HG03097 (cell line): ENCODE data around the gene TNS3.

Experiments
- ATAC-seq: cut with Tn5 transposase; IDR thresholded peaks from one replicate; pipeline ENCODE4 v1.9.1; 2021; ENCODE audit not compliant: unreplicated experiment, low FRiP score

The TNS3 gene

DNA sequence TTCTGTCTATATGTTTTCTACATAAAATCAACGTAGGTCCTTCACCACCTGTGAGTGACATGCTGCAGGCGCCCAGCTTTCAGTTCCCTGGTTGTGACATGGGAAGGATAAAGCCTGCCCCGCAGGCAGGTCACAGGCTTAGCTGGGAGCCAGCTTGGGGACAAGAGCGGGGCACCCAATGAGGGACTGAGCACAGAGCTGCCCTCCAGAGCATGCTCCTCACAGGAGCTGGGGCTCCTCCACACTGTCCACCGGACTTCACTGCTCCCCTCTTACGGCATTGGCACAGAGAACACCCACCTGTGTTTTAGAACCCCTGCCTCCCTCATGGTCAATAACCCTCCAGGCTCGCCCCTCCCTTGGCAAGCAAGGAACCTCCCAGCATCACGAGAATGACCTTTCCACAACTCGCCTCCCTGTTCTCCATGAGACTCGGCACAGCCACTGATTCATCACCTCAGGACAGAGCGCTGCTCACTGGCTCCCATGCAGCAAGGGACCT is 187.1 kb downstream of the TNS3 start:
- ATAC-seq = no peak

DNA sequence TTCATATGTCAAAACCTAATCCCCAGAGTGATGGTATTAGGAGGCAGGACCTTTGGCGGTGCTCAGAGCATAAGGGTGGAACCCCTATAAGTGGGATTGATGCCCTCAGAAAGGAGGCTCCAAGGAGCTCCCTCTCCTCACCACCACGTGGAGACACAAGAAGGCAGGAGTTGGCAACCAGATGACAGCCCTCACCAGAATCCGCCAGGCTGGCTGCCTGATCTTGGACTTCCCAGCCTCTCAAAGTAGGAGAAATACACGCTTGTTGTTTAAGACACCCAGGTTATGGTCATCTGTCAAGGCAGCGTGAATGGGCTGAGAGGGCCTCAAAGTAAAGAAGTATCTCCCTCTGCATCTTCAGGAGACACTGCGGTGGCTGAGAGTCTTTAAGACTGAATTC is 187.7 kb downstream of the TNS3 start:
- ATAC-seq = no peak

DNA sequence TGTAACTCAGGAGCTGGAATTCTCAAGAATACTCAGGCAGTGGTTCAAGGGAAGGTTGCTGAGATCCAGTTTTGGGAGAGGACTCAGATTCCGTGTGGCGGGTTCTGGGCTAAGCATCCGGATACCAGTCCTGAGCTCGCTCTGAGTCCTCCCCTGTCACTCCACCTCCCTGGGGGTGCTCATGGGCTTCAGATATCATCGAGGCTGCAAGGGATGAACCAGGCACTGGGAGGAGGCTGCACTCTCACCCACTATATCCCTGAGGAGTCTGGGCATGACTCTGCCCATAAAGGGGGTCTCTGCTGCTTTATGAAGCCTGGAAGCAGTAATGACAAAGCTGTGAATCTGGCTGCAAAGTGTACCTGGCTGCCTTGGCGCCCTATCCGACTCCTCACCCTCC is 188.5 kb downstream of the TNS3 start:
- no peak for ATAC-seq

DNA sequence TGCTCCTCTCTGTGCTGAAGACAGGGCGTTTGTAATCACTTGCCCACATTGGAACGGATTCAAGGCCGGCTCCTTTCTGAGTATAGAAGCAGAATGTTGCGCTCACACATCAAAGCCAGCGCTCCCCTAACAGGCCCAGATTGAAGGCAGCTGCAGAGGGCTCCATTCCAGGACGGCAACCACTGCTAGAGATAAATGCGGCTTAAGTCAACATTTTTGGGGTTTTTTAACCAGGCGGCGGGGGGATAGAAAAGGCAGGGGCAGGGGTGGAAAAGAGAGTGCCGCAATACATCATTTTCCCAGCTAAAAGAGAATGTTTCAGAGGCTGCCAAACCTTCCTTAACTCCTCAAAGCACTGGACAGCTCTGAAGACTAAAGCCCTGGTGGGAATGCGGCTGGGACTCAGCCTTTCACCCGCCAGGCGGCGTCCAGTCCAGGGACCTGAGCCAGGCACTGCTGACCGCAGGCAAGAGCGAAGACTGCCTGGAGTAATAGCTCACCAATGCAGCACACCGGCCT is 189.6 kb downstream of the TNS3 start:
- ATAC-seq = no peak

DNA sequence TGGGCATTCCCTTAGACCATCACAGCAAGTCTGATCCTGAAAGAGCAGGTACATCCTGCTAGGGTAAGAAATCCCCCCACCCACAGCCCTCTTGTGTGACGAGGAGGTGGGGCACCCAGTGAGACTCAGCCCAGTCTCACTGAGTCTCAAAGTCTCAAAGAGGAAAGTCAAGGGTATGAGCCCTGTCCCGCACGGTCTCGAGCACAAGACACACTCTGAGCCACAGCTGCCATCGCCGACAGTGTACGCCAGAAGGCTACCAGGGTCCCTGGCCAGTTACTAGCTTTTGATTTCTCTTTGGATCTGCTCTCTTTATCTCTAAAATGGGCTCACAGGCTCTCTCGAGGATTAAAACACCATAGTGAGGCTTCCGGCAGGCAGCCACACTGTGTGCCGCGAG is 190.2 kb downstream of the TNS3 start:
- ATAC-seq = no peak

DNA sequence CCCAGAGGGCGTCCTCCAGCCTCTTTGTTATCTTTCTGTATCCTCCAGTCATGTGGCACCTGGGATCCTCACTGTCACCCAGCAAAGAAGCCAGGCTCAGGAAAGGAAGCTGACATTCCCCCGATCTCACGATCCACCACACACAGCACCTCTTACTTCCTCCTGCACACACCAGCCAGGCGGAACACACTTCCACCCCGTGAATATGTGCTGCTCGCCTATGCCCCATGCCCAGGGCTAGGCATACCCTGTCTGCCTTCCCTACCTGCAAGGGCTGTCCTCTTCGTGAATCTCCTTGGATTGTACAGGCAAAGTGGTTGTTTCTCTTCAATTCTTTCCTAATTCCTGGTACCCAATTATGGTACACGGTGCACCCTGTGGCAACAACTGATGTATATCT is 191.0 kb downstream of the TNS3 start:
- no peak for ATAC-seq

DNA sequence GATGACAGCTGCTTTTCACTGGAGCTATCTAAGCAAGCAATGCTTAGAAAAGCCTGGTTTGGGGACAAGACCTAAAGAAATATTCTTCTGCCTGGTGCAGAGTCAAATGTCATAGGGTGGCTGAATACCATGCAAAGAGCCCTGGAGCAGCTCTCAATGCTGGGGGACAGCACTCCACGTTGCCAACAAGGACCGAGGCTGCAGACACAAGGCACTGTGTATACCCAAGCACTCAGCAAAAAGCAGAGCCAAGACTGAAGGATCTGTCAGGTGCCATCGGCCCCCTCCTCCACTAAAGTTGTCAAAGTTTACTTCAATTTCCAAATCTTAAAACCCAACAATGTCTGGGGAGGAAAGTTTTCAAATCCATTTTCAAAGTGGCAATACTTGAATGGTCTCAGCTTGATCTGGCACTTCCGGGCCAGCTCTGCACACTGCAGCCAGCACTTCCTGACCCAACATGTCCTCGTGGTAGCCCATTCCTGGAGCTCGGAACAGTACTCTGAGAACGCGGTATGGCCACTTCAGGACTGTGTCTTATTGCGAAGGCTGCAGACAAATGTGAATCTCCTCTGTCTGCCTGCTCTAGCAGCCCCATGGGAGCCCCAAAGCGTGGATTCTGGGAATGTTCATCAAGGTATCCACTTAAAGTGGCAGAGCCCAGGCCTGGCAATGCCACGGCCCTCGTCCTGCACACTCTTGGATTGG is 191.8 kb downstream of the TNS3 start:
- ATAC-seq = no peak

DNA sequence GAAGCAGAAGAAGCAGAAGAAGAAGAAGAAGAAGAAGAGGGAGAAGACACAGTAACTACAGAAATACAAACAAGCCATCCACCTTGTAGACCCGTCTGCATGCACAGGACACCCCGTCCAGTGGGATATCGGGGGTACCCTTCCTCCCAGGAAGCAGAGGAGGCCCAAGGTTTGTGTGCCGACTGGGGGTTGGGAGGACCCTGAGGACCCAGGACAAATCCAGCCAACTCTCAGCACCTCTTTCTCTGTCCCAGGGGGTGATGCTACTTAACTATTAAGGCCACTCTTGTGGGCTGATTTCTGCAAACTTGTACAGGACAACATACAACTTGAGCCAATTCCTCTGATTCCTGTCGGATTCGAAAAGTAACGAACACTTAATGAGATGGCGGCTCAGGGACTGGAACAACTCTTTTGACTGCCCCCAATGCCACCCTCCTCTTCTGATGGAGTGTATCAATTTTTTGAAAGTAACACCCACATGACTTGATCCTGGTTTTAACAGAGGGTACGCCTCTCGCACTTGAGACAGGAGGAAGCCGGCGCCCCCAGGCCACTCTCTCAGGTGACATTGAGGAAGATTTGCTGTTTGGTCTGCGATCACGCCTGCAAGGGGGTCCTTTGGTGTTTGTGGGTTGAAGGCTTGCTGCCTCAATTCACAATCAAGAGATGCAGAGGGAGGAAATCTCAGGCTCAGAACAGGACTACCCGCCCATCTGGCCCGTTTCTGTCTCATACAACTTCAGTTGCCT is 192.6 kb downstream of the TNS3 start:
- ATAC-seq = no peak

DNA sequence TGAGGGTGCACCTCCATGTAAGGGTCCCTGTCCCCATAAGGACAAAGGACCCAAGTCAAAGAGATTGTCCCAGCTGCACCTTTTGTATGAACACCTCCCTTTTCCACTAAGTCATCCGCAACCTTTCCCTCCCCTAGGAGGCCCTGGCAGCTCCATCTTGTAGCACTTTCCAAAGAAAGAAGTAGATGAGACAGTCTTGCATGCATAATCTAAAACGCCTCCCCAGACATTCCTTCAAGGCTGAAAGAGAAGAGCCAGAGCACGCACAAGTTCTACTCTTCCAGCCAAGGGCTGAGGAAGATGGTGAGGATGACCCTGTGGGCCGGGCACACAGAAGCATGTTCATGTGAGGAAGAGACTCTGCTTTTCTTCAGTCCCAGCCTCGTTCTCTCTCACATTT is 194.4 kb downstream of the TNS3 start:
- ATAC-seq = no peak

DNA sequence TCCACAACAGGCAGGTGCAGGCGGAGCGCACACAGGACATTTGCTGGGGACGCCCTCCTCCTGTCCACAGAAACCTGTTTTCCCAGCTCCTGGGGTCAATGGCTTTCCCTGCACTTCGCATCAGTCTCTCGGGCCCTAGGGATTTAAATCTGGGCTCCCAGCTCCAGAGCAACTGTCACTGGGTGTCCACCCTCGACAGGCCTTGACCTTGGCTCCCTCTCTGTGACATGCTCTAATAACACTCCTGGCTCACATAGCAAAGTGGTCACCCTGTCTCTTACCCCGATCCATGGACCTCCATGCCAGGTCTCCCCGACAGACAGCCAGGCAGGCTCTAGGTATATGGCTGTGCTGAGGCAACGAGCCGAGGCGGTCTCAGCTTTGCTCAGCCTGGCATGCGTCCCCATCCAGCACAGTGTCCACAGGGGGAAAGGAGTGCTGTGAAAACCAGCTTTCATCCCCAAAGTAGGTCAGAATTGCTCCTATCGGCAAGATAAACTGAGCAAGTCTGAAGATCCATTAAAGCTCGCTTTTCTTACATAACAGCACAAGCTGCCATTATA is 195.6 kb downstream of the TNS3 start:
- ATAC-seq = no peak

DNA sequence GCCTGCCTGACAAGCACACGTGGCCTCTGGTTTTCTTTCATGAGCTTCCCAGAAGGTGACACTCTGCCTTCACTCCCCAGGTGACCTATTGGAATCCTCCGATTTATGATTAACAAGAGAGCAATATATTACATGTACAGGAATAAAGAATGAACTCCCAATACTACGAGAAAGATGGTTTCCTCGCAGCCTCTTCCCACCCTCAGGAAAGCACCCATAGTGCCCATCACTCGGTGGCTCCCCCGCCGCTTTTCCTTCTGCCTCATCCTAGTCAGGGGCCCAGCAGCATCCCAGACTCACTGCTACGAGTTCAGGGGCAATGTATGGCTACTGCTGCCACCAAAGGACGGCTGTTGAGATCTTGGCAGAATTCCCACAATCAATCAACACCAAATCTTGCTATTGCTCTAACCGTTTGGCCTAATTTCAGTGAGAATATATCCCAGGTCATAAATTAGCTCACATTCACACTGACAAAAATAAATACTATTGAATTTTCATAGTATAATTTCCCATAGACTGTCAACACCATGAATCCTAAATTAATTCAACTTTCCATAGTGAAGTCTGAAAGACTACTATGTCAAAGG is 196.3 kb downstream of the TNS3 start:
- ATAC-seq = no peak

DNA sequence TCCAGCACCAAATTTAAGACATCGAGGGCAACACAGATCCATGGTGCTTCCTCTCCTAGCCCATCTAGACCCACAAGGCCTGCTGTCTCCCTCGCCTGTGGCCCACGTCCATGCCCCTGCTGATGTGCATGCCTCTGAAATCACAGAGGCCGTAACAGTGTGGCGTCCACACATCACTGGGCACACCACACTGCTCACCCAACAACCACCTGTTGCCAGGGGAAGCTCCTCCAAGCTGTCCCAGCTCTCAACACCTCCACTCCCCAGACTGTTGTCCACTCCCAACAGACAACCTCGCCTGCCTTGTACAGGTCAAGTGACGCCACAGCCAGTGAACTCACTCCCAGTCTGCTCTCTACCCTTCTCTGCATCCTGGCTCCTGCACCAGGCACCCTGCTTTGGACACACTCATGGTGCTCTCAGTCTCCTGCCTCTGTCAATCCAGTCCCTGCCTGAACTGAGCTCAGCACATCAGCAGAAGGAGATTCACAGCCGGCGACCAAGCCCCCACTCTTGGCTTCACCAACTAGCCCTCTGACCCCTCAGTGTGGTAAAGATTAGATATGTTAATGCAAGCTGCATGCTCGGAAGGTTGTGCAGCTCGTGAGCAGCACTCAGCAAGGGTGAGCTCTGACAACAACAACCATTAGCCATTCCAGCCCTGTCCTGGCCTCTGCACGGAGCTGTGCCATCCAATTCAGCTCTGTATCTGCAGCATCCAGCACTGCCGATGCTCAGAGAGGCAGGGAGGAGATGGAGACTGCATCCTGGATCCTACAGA is 197.0 kb downstream of the TNS3 start:
- no peak for ATAC-seq

DNA sequence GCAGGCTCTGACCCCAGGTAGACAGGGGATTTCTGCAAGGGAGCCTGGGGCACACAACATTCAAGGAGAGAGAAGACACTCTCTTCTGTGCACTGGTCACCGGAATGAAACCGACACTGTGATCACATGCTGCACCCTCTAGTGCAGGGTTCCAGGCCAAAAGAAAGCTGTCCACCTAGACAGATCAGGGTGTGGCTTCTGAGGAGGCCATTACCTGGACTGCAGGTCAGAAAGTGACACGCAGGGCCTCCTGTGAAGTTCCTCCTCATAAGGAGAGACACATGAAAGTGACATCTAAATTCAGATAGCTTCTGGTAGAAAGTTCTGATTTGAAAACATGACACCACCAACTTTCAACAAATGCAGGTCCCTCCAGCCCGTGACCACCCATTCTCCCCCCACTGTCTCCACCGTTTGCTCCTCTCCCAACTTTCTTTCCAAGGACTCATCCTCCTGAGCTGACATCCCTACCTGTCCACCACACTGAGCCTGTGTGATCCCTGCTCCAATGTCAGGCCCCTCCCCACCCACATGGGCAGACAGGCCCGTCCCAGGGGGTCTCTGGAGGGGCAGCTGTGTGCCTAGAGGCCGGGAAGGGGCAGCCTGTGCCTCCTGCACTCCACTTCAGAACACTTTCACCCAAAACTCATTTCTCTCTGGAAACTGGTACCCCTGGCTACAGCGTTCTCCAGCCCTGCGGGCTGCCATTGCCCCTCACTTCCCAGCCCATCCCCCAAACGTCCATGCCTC is 198.0 kb downstream of the TNS3 start:
- no peak for ATAC-seq

DNA sequence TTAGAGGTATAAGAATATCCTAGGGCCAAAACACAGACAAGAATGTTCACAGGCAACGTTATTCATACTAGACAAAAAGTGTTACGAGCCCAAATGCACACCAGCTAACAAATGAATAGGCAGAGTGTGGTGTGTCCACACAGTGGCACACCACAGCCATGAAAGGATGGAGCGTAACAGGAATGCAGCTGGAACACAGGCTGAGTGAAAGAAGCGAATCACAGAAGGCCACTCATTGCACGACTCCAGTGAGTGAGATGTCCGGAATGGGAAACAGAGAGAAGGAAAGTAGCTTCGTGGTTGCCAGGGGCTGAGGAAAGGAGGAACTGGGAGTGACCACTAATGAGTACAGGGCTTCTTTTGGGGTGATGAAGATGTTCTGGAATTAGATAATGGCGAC is 198.8 kb downstream of the TNS3 start:
- no peak for ATAC-seq

DNA sequence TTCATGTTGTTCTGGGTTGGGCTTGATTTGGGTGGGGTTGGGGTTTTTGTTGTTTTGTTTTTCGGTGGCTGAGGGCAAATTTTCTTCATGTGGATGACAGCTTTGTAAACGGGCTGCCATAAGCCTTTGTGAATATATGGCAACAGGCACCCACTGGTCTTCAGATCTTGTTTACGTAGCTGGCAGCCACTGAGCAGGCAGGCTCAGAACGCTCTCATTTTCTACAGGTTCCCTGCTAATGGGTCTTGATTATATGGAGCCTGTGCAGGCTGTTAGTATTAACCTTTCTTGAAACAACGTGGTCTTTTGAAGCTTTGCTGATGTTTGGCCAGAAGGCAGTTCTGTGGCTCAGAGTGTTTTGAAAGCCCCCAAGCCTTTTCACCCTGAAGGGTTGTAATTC is 199.7 kb downstream of the TNS3 start:
- no peak for ATAC-seq

DNA sequence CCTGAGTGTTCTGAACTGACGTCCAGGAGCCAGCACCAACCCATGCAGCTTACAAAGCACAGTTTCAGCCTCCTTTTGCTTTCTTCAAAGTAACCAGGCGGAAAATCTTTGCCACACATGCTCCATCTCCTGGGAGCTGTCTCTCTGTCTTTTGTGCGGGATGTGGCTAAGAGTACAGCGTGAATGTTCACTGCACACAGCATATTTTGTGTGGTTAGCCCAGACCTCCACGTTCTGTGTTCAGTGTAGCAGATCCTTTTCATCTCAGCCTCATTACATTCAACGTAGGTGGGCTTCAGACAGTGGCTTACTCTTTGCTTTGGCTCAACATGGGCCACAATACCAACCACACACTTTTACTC is 200.8 kb downstream of the TNS3 start:
- ATAC-seq = no peak

DNA sequence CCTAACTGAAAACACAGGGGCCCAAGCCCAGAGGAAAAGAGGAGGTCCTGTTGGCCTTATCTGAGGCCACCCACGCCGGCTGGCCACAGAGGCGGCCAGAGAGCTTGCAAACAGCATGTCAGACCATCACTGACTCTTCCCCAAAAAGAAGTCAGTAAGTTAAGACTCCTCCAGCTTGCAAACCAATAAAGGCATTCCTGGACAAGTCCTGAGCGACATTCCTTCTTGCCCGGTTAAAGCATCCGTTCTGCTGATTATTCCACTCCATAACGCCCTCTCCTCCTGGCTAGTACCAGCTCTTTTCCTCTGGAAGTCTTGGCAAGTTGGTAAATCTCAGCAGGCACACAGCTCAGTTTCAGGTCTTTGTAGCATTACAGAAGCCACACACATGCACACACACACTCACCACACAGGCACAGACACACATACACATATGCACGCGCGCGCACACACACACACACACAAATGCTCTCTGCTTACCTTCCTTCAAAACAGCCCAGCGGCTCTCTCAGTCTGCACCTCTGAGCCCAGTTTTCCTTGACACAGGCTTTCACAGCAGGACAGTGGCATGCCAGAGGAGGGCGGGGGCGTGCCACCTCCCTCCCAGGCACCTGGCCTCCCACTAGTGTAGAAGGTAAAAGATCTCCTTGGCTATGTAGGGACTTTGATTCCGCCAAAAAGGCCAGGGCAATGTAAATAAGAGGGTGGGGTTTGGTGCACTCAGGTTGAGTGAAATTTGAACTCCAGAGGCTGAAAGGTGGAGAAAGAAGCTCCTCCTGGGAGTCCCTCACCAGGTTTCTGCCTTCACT is 201.4 kb downstream of the TNS3 start:
- no peak for ATAC-seq

DNA sequence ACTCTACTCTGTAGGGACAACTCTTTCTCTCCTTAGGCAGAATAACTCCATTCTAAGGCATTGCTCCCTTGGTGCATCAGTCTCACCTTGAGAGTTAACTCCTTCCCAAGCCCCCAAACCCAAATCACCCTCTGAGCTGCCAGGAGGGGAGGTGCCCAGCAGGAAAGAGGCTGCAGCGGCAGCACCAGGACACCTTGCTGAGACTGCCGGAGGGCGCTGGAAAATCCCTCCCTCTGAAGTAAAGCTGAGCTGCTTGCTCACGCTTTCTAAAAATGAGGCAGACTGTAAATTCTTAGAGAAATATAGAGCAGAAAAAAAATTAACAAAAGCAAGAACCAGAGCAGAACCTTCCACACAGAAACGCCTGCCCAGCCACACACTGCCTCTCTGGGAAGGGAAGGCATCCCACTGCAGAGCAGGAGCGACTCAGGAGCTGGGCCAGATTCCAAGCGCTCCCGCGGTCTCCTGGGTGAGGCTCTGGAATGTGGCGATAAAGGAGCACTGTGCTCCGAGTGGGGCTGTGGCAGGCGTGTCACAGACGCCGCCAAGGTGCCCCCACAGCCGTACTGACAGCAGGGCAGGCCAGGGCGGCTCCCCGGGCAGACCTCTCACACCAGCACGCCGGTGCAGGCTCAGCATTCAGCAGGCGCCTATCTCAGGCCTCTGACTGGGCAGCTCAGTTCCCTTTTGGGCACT is 202.1 kb downstream of the TNS3 start:
- ATAC-seq = no peak
